Stomach (tissue), 9 donors: ENCODE measurements around the gene RBMS3. TPM values are rescaled to one million over a fixed set of nuclear protein-coding genes. Genes with fewer than 3 reads are reported as not detected.
"Not testable (repeated sequence)": the region's sequence is repeated elsewhere in the genome, so short reads cannot be mapped to it uniquely, and the experiment has no call there.

Experiments used
- DNase-seq, 2 donors: peaks; one replicate each; pipeline versions ENCODE4 v3.0.0 to v3.0.0-alpha.2; 2013 to 2019
- H3K27ac ChIP-seq, 5 donors: fragments of 200-600 bp in 4 of 5; sonication (generic) in 4 of 5; one replicate each; pipeline ENCODE4 v1.5.1; 2013 to 2019; ENCODE audit warnings: mild to moderate bottlenecking in 1 of 5, moderate library complexity in 1 of 5
- H3K27me3 ChIP-seq, 3 donors: fragments of 200-600 bp; sonication (generic); one replicate each; pipeline ENCODE4 v1.5.1; 2017 to 2019; ENCODE audit warnings: mixed run types in 1 of 3
- H3K36me3 ChIP-seq, 4 donors: fragments of 200-600 bp; sonication (generic); 1 replicate in 3 of 4; 2 replicates in 1 of 4; pipeline ENCODE4 v1.5.1; 2016 to 2019
- H3K4me1 ChIP-seq, 4 donors: fragments of 200-600 bp; sonication (generic); one replicate each; pipeline ENCODE4 v1.5.1; 2016 to 2019
- H3K4me3 ChIP-seq, 4 donors: fragments of 200-600 bp; sonication (generic) in 3 of 4; one replicate each; pipeline ENCODE4 v1.5.1; 2016 to 2019; ENCODE audit warnings: mild to moderate bottlenecking in 1 of 4
- H3K9me3 ChIP-seq, 4 donors: fragments of 200-600 bp; sonication (generic); one replicate each; pipeline ENCODE4 v1.5.1; 2016 to 2019
- CTCF ChIP-seq, 7 experiments: fragments of 450-650 bp in 4 of 7; fragments of 200-600 bp in 3 of 7; sonication (generic) in 3 of 7; IDR thresholded peaks; one replicate each; pipeline ENCODE4 v1.5.1; 2016 to 2019; ENCODE audit warnings: antibody characterized with exemption in 7 of 7, control low read depth in 2 of 7, mild to moderate bottlenecking in 1 of 7
- EP300 ChIP-seq: sonication (generic); formaldehyde crosslinking; IDR thresholded peaks from one replicate; pipeline ENCODE4 v1.6.1; 2017; ENCODE audit warnings: antibody characterized with exemption
- POLR2A ChIP-seq, 4 donors: fragments of 450-650 bp; IDR thresholded peaks; one replicate each; pipeline ENCODE4 v1.6.1; 2016; ENCODE audit warnings: antibody characterized with exemption in 4 of 4, control low read depth in 2 of 4, mild to moderate bottlenecking in 1 of 4, moderate library complexity in 1 of 4
- POLR2AphosphoS5 ChIP-seq, 3 donors: sonication (generic); formaldehyde crosslinking; IDR thresholded peaks; one replicate each; pipeline ENCODE4 v1.6.1; 2016; ENCODE audit warnings: antibody characterized with exemption in 3 of 3
- WGBS, 5 donors: extraction: QIAGEN DNeasy Blood & Tissue Kit in 3 of 5; methylation state at CpG; one replicate each; pipeline versions ENCODE4 v1.1.5 to v1.1.7; 2013 to 2018; 5-methylcytosine and 5-hydroxymethylcytosine counted together
- intact Hi-C: fragments of 100-400 bp; cut with DNase I; formaldehyde crosslinking; loops from one replicate; pipeline ENCODE4 v1.15.1; 2023; ENCODE audit warnings: low total_unique reads
- polyA plus RNA-seq, 3 donors: library from polyadenylated mRNA; stranded (reverse); fragments of 200-250 nt; gene quantifications; one replicate each; pipeline ENCODE4 v1.2.3, GENCODE V29; 2013
- total RNA-seq, 5 donors: library from RNA; depleted of rRNA; stranded (reverse); fragments of >200 nt; gene quantifications; one replicate each; pipeline versions ENCODE4 v1.1.0 to v1.2.3, GENCODE V29; 2014 to 2016
- donor health status: healthy with polysubstance abuse.
- donor health status: Bipolar disorder and iron deficiency.
- donor health status: healthy.

RBMS3 gene
- total and polyA plus RNA-seq, 8 donors = 2.0 to 103 (median 16.0) TPM

- WGBS, 5 donors = 22 to 54% (median 49%) methylated on average over 2 of the region's 2 CpGs
- TF ChIP-seq CTCF (IDR thresholded peaks at IDR 0.05) = no peak
- TF ChIP-seq POLR2A (IDR thresholded peaks at IDR 0.05) = no peak
- TF ChIP-seq POLR2AphosphoS5 (IDR thresholded peaks at IDR 0.05) = no peak
- no peak for TF ChIP-seq EP300
Observed at GRCh38 chr3:29521751-29522150, 240.9 kb downstream of the RBMS3 start.

GRCh38 chr3:29524433-29524832 lies 243.6 kb downstream of the RBMS3 start:
- H3K4me3 ChIP-seq, DNase-seq, intact Hi-C loops, H3K36me3 ChIP-seq, H3K9me3 ChIP-seq, H3K27me3 ChIP-seq: not testable (repeated sequence)
- H3K4me1 ChIP-seq = peaks cover 21 to 56% (median 28%) of the 10 kb centered on the region in 4 donors
- 89 to 95% (median 91%) methylated on average over 6 to 10 of the region's 10 CpGs for WGBS, 5 donors
- peak overlapping the region in 4 of 5 donors; percentile 34 to 70 (median 60) for H3K27ac ChIP-seq

More at GRCh38 chr3:29521751-29522150, 240.9 kb downstream of the RBMS3 start:
- H3K27me3 ChIP-seq = no peaks in the 10 kb centered on the region
- no peak overlapping the region for H3K4me3 ChIP-seq
- peaks cover 21 to 51% (median 28%) of the 10 kb centered on the region in 4 donors for H3K4me1 ChIP-seq
- no peaks in the 10 kb centered on the region for H3K36me3 ChIP-seq
- H3K9me3 ChIP-seq = no peaks in the 10 kb centered on the region
- no peak overlapping the region for H3K27ac ChIP-seq
- intact Hi-C loops = no loop called here
- no peak for DNase-seq

- Histone ChIP-seq H3K9me3 (no peaks in the 10 kb centered on the region), H3K4me1 (peaks cover 21 to 56% (median 28%) of the 10 kb centered on the region in 4 donors), H3K36me3 (no peaks in the 10 kb centered on the region), H3K27ac (peak overlapping the region in 4 of 5 donors; percentile 31 to 70 (median 60)), H3K4me3 (no peak overlapping the region), H3K27me3 (no peaks in the 10 kb centered on the region)
- 6 to 21% (median 14%) methylated on average over 1 of the region's 1 CpG for WGBS, 5 donors
- intact Hi-C loops = no loop called here
- DNase-seq = peak; percentile 55 to 78
- TF ChIP-seq POLR2AphosphoS5 (IDR thresholded peaks at IDR 0.05) = peak; percentile 78 to 91 (median 78)
- no peak for TF ChIP-seq CTCF (IDR thresholded peaks at IDR 0.05)
- no peak for TF ChIP-seq POLR2A (IDR thresholded peaks at IDR 0.05)
Observed at GRCh38 chr3:29525254-29525881, 244.5 kb downstream of the RBMS3 start.

- Histone ChIP-seq H3K4me3 (no peak overlapping the region), H3K9me3 (no peaks in the 10 kb centered on the region), H3K27me3 (no peaks in the 10 kb centered on the region), H3K4me1 (peaks cover 14 to 38% (median 25%) of the 10 kb centered on the region in 4 donors), H3K36me3 (no peaks in the 10 kb centered on the region), H3K27ac (peak overlapping the region in 1 of 5 donors; percentile 27)
- DNase-seq = peak in 1 of 2 donors; percentile 39
- intact Hi-C loops = no loop called here
- no peak for TF ChIP-seq POLR2AphosphoS5 (IDR thresholded peaks at IDR 0.05)
- TF ChIP-seq CTCF (IDR thresholded peaks at IDR 0.05) = no peak
- TF ChIP-seq EP300 = no peak
- no peak for TF ChIP-seq POLR2A (IDR thresholded peaks at IDR 0.05)
- WGBS, 5 donors = 52 to 74% (median 68%) methylated on average over 1 of the region's 1 CpG
Observed at GRCh38 chr3:29527246-29527645, 246.4 kb downstream of the RBMS3 start.

- Histone ChIP-seq H3K4me1 (peaks cover 2 to 23% (median 13%) of the 10 kb centered on the region in 4 donors), H3K27me3 (no peaks in the 10 kb centered on the region), H3K36me3 (no peaks in the 10 kb centered on the region), H3K27ac (peak overlapping the region in 1 of 5 donors; percentile 51), H3K9me3 (no peaks in the 10 kb centered on the region), H3K4me3 (no peak overlapping the region)
- peak in 1 of 2 donors; percentile 36 for DNase-seq
- intact Hi-C loops = no loop called here
- TF ChIP-seq EP300 (no peak), POLR2AphosphoS5 (IDR thresholded peaks at IDR 0.05) (no peak), CTCF (IDR thresholded peaks at IDR 0.05) (no peak), POLR2A (IDR thresholded peaks at IDR 0.05) (no peak)
- 53 to 61% (median 58%) methylated on average over 4 of the region's 4 CpGs for WGBS, 5 donors
Observed at GRCh38 chr3:29531644-29532043, 250.8 kb downstream of the RBMS3 start.
